GF-D8 (cell line): Measurements from ENCODE around the gene REV3L.
"Not testable (repeated sequence)": the region's sequence is repeated elsewhere in the genome, so short reads cannot be mapped to it uniquely, and the experiment has no call there.

Experiments used
- DNase-seq: peaks from one replicate; lab custom pipeline; 2025; lab: John Stamatoyannopoulos, UW

The REV3L gene

GRCh38 chr6:111377558-111378120 is 105.4 kb downstream of the REV3L start:
- no peak for DNase-seq

GRCh38 chr6:111367393-111368088 is 115.5 kb downstream of the REV3L start:
- DNase-seq = no peak

- no peak for DNase-seq
Measured at GRCh38 chr6:111361648-111362047, 121.4 kb downstream of the REV3L start.

- DNase-seq = no peak
Measured at GRCh38 chr6:111358454-111358853, 124.6 kb downstream of the REV3L start.

GRCh38 chr6:111357705-111358104 is 125.3 kb downstream of the REV3L start:
- DNase-seq = no peak

- no peak for DNase-seq
Measured at GRCh38 chr6:111356551-111356950, 126.5 kb downstream of the REV3L start.

- DNase-seq = no peak
Measured at GRCh38 chr6:111354758-111355555, 128.1 kb downstream of the REV3L start.

GRCh38 chr6:111353912-111354462 is 129.0 kb downstream of the REV3L start:
- DNase-seq = no peak

- no peak for DNase-seq
Measured at GRCh38 chr6:111347589-111347988, 135.4 kb downstream of the REV3L start.

- no peak for DNase-seq
Measured at GRCh38 chr6:111342913-111343312, 140.1 kb downstream of the REV3L start.

GRCh38 chr6:111339294-111339693 is 143.7 kb downstream of the REV3L start:
- no peak for DNase-seq

GRCh38 chr6:111338843-111339242 is 144.2 kb downstream of the REV3L start:
- DNase-seq = no peak

- no peak for DNase-seq
Measured at GRCh38 chr6:111337829-111338236, 145.2 kb downstream of the REV3L start.

GRCh38 chr6:111329882-111330633 is 153.0 kb downstream of the REV3L start:
- no peak for DNase-seq

- DNase-seq = no peak
Measured at GRCh38 chr6:111326563-111326962, 156.5 kb downstream of the REV3L start.

GRCh38 chr6:111322145-111322544 is 160.9 kb downstream of the REV3L start:
- DNase-seq = no peak

- DNase-seq = not testable (repeated sequence)
Measured at GRCh38 chr6:111307950-111308349, 175.1 kb downstream of the REV3L start.

GRCh38 chr6:111307275-111307858 is 175.7 kb downstream of the REV3L start:
- DNase-seq = no peak

GRCh38 chr6:111306104-111306888 is 176.7 kb downstream of the REV3L start:
- DNase-seq = no peak

GRCh38 chr6:111301946-111302345 is 181.1 kb downstream of the REV3L start:
- no peak for DNase-seq
